Umbilical cord (tissue), 2 donors: ENCODE results near the gene STRA6. TPM values are rescaled to one million over a fixed set of nuclear protein-coding genes. Genes with fewer than 3 reads are reported as not detected.
A peak's percentile ranks its signal among the peaks of the same experiment; 100 is the strongest.
"Not testable (repeated sequence)": the region's sequence is repeated elsewhere in the genome, so short reads cannot be mapped to it uniquely, and the experiment has no call there.

Experiments used
- DNase-seq: peaks from one replicate; pipeline ENCODE4 v3.0.0-alpha.2; 2015; ENCODE audit warnings: low spot score
- total RNA-seq: library from RNA; depleted of rRNA; stranded (reverse); fragments of >200 nt; gene quantifications from one replicate; pipeline ENCODE4 v1.2.3, GENCODE V29; 2014; ENCODE audit warnings: low replicate concordance; ENCODE audit not compliant: insufficient read depth

The STRA6 gene
- total RNA-seq, 1 donor from 2014 or later, result 35.6 TPM

GRCh38 chr15:74165461-74165860, 37.1 kb downstream of the STRA6 start:
- DNase-seq, result no peak

GRCh38 chr15:74162195-74162536, 40.4 kb downstream of the STRA6 start:
- DNase-seq, result not testable (repeated sequence)

- not testable (repeated sequence) for DNase-seq
Measured at GRCh38 chr15:74160390-74160789, 42.2 kb downstream of the STRA6 start.

GRCh38 chr15:74159773-74160172, 42.8 kb downstream of the STRA6 start:
- DNase-seq, result no peak

- no peak for DNase-seq
Measured at GRCh38 chr15:74158855-74159650, 43.5 kb downstream of the STRA6 start.

GRCh38 chr15:74157868-74158827, 44.4 kb downstream of the STRA6 start:
- no peak for DNase-seq

- DNase-seq, result peak; percentile 87
Measured at GRCh38 chr15:74156678-74157411, 45.7 kb downstream of the STRA6 start.

- no peak for DNase-seq
Measured at GRCh38 chr15:74155766-74156417, 46.7 kb downstream of the STRA6 start.

- DNase-seq, result no peak
Measured at GRCh38 chr15:74147051-74147450, 55.5 kb downstream of the STRA6 start.

- DNase-seq, result no peak
Measured at GRCh38 chr15:74146277-74146800, 56.2 kb downstream of the STRA6 start.

GRCh38 chr15:74144153-74144775, 58.3 kb downstream of the STRA6 start:
- no peak for DNase-seq

GRCh38 chr15:74141591-74141990, 61.0 kb downstream of the STRA6 start:
- no peak for DNase-seq

- DNase-seq, result no peak
Measured at GRCh38 chr15:74138642-74139041, 63.9 kb downstream of the STRA6 start.

- DNase-seq, result no peak
Measured at GRCh38 chr15:74137537-74137894, 65.1 kb downstream of the STRA6 start.

GRCh38 chr15:74136814-74137536, 65.6 kb downstream of the STRA6 start:
- DNase-seq, result no peak

GRCh38 chr15:74136540-74136813, 66.1 kb downstream of the STRA6 start:
- no peak for DNase-seq

- no peak for DNase-seq
Measured at GRCh38 chr15:74135041-74135565, 67.5 kb downstream of the STRA6 start.

- DNase-seq, result no peak
Measured at GRCh38 chr15:74134387-74135027, 68.1 kb downstream of the STRA6 start.

GRCh38 chr15:74133694-74134386, 68.7 kb downstream of the STRA6 start:
- DNase-seq, result no peak
